ENCODE data around the gene WDR27. TPM values are rescaled to one million over a fixed set of nuclear protein-coding genes. Genes with fewer than 3 reads are reported as not detected.

Gene WDR27
- total RNA-seq, 2 experiments from 2014 or later: 77.2 to 108 TPM

GRCh38 chr6:169451065-169451838 is 250.6 kb downstream of the WDR27 start:
- intact Hi-C loops (cut with micrococcal nuclease; ENCODE audit: unreplicated experiment): no loop called here
- no peak overlapping the region for H3K27ac ChIP-seq (ENCODE audit: low read depth, low read length, poor library complexity, severe bottlenecking)
- H3K79me2 ChIP-seq (ENCODE audit: insufficient read depth, low read depth, low read length): no peaks in the 10 kb centered on the region
- peaks cover 7% of the 10 kb centered on the region for H3K4me1 ChIP-seq (ENCODE audit: insufficient read depth, low read length, poor library complexity, severe bottlenecking)
- H2AFZ ChIP-seq (ENCODE audit: low read length): no peak overlapping the region
- no peak for DNase-seq (ENCODE audit: low spot score)
- no peaks in the 10 kb centered on the region for H3K36me3 ChIP-seq (ENCODE audit: insufficient read depth, low read length)
- BruUV-seq (replicated peaks): no TSS peak
- H3K9me3 ChIP-seq (ENCODE audit: low read length): no peaks in the 10 kb centered on the region
- ChIA-PET POLR2A (interaction anchor here (1.0 to 1.7 kb wide), 2 partner anchors 9 to 15 kb away, joined by 4 to 6 read pairs; no protein-coding TSS in a partner anchor), CTCF (ENCODE audit: unreplicated experiment) (no interaction called here)
- H3K9me2 ChIP-seq (ENCODE audit: insufficient read depth, low read length): no peaks in the 10 kb centered on the region
- TF ChIP-seq CTCF (conservative IDR thresholded peaks at IDR 0.05; ENCODE audit: low read length) (no peak), EZH2phosphoT487 (IDR thresholded peaks at IDR 0.05; ENCODE audit: borderline replicate concordance, low read depth, low read length) (no peak)
- no peak overlapping the region for H3K4me2 ChIP-seq (ENCODE audit: low read length)
- no peaks in the 10 kb centered on the region for H4K20me1 ChIP-seq (ENCODE audit: insufficient read depth, low read length)
- H3K4me3 ChIP-seq (ENCODE audit: low read depth, low read length, poor library complexity, severe bottlenecking): no peak overlapping the region

GRCh38 chr6:169450097-169450496 is 251.7 kb downstream of the WDR27 start:
- CTCF ChIA-PET (ENCODE audit: unreplicated experiment): no interaction called here

More at GRCh38 chr6:169450097-169450496, 251.7 kb downstream of the WDR27 start:
- DNase-seq (ENCODE audit: low spot score): no peak
- Histone ChIP-seq H4K20me1 (ENCODE audit: insufficient read depth, low read length) (no peaks in the 10 kb centered on the region), H3K4me2 (ENCODE audit: low read length) (no peak overlapping the region), H3K9me2 (ENCODE audit: insufficient read depth, low read length) (no peaks in the 10 kb centered on the region), H3K4me1 (ENCODE audit: insufficient read depth, low read length, poor library complexity, severe bottlenecking) (peaks cover 7% of the 10 kb centered on the region), H2AFZ (ENCODE audit: low read length) (no peak overlapping the region), H3K27ac (ENCODE audit: low read depth, low read length, poor library complexity, severe bottlenecking) (no peak overlapping the region), H3K9me3 (ENCODE audit: low read length) (no peaks in the 10 kb centered on the region), H3K4me3 (ENCODE audit: low read depth, low read length, poor library complexity, severe bottlenecking) (no peak overlapping the region), H3K36me3 (ENCODE audit: insufficient read depth, low read length) (no peaks in the 10 kb centered on the region), H3K79me2 (ENCODE audit: insufficient read depth, low read depth, low read length) (no peaks in the 10 kb centered on the region)
- intact Hi-C loops (cut with micrococcal nuclease; ENCODE audit: unreplicated experiment): no loop called here
- POLR2A ChIA-PET: interaction anchor here (1.7 kb wide), 1 partner anchor 14 kb away, joined by 6 read pairs; no protein-coding TSS in a partner anchor
- TF ChIP-seq CTCF (conservative IDR thresholded peaks at IDR 0.05; ENCODE audit: low read length) (no peak), EZH2phosphoT487 (IDR thresholded peaks at IDR 0.05; ENCODE audit: borderline replicate concordance, low read depth, low read length) (no peak)
- BruUV-seq (replicated peaks): no TSS peak
